HG03457 (cell line): ENCODE data around the gene PTPN5.

Experiments used
- ATAC-seq: cut with Tn5 transposase; IDR thresholded peaks from one replicate; pipeline ENCODE4 v1.9.1; 2021; ENCODE audit warnings: moderate number of reproducible peaks; ENCODE audit not compliant: unreplicated experiment

PTPN5 gene

GRCh38 chr11:18713646-18714442, 77.8 kb downstream of the PTPN5 start:
- no peak for ATAC-seq

- no peak for ATAC-seq
These were observed 81.1 kb downstream of the PTPN5 start for GRCh38 chr11:18710545-18710944.

DNA sequence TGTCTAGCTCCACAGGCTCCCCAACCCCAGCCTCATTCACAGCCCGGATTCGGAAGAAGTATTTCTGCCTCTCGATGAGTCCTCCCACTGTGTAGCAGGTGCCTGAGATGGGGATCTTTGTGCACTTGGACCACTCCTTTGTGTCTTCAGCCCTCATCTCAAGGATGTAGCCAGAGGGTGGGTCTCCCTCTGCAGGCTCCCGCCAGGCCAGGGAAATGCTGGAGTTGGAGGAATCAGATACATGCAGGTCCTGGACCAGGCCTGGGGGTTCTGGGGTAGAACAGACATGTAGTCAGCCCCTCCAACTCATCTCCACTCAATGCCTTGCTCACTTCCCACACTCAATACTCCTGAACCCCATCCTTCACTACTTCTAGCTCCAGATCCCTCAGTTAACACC, 82.2 kb downstream of the PTPN5 start:
- no peak for ATAC-seq

DNA sequence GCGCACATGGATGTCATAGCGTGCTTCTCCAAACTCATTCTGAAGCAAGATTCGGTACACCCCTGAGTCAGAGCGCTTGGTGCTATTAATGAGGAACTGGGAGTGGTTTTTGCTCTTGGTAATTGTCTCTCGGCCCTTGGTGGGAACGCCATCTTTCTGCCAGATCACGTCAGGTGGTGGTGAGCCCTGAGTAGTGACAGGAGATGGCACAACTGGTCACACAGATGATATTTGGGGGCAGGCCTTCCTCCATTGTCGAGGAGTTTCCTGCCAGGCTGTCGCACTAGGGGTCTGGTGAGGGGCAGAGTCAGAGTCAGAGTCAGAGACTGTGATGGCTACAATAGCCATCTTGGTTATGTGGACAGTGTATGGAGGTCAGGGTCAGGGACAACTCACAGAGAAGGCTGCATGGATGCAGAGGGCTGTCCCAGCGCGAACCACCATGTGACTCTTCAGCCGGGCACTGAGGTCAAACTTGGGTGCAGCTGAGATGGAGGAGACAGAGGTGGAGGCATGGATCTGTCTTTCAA, 83.7 kb downstream of the PTPN5 start:
- ATAC-seq: no peak

DNA sequence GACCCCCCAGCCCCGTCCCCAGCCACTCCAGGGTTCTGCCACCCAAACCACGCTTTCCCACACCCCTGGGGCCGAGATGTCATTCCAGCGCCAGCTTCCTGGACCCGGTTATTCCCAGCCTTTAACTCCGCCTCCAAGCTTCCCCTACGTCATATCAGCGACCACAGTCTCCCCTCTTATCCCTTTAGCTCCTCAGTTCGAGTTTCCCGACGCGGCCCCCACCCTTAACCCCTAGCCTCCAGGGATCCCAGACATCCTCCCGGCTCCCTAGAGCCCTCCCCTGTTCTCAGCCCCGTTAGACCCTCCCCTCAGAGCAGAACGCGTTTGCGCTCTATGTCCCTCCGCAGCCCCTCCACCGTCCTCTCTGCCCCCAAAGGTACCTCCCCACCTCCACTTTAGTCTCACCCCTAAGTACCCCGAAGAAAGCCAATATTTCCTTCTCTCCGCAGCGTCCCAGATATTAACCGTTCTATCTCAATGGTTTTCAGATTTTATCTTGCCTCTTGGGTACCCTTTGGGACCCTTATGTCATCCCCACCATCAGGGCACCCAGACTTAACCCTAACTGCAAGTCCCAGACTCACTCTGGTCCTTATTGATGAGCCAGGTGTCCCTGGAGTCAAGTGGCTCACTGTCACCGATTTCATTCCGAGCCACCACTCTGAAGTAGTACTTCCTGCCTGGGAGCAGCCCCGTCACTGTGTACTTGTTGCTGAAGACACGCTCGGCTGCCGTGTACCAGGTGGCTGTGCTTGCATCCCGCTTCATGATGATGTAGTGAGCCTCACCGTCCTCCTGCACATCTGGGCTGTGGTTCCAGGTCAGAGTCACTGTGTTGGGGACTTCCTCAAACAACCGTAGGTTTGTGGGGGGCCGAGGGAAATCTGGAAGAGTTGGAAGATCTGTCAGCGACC, 85.0 kb downstream of the PTPN5 start:
- ATAC-seq: no peak

DNA sequence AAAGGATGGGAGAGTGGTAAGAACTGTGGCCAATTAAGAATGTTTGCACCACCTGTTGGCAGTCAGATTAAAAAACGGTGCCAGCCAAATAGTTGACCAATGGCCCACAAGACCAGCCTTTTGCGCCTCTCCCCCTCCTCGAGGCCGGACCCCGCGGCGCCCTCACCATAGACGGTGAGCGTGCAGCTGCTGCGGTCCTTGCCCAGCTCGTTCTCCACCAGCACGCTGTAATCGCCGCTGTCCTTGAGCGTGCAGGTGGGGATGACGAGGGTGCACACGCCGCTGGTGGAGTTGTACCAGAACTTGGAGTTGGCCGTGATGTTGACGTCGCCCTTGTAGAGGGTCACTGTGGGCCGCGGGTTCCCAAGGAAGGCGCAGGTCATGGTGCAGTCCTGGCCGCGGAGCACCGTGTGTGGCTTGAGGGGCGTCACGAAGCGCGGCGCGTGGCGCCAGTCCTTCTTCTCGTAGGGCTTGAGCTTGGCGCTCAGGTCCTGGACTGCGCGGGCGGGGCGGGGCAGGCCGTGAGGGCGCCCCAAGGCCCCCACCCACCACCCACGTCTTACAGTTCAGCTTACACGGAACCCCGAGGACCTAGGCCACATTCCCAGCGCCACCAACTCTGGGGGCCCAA, 85.8 kb downstream of the PTPN5 start:
- ATAC-seq: no peak

GRCh38 chr11:18704698-18705097, 86.9 kb downstream of the PTPN5 start:
- ATAC-seq: no peak

DNA sequence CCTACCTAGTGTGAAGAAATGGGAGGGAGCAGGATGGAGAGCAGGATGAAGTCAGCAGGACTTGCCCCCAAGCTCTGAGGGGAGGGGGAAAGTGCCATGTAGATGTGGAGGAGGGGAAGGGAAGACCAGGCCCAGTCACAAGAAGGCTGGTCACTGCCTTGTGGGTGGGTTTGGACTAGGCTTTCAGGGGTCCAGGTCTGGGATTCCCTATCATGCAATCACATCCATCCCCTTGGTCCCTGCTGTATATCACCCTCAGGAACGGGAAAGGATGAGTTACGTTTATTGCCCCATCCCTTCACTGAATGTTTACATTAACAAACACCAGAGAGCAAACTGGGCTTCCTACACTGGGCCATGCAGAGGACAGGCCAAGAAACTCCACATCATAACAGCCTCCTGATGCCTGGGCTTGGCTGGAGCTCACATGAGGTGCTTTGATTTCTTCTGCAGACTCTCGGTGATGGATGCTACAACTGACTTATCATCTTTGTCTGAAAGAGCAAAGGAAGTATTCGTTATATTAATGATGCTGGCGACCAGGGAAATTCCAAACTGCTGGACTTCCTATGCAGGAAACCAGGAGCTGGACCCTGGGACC, 87.5 kb downstream of the PTPN5 start:
- no peak for ATAC-seq

GRCh38 chr11:18703001-18703763, 88.4 kb downstream of the PTPN5 start:
- no peak for ATAC-seq

GRCh38 chr11:18701614-18702216, 89.9 kb downstream of the PTPN5 start:
- no peak for ATAC-seq

- no peak for ATAC-seq
These were observed 90.7 kb downstream of the PTPN5 start for GRCh38 chr11:18700872-18701271.

- no peak for ATAC-seq
These were observed 91.2 kb downstream of the PTPN5 start for GRCh38 chr11:18700375-18700774.

DNA sequence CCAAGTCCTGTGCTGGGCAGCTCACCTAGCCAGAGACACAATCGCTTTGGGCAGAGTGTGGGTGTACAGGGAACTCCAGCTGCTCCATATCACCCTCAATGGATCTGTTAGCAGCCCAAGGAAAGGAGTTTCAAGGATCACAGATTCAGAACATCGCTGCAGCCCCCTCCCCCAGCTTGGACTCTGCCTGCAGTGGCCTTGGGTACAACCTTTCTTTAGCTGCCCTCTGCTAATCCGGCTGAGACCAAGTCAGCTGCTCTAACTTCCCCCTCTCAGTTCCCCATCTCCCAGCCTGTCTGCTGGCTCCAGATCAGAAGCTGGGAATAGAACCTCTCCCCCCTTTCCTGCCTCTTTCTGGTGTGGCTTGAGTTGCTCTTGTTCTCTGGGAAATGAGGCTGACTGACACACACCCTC, 91.7 kb downstream of the PTPN5 start:
- ATAC-seq: no peak

DNA sequence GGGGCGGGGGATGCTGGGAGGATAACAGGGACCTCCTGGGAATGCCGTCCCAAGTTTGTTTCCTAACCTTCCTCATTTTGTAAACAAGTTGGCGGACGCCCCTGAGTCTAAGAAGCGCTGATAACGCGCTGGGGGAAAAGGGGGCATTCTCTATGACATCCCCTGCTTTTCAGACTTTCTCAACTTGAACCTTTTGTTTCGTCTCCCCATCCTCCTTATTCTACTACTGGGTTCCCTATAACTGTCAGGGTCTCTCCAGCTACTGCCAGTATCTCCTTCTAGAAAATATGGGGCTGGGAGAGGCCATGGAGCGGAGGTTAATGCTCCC, 92.4 kb downstream of the PTPN5 start:
- ATAC-seq: no peak

DNA sequence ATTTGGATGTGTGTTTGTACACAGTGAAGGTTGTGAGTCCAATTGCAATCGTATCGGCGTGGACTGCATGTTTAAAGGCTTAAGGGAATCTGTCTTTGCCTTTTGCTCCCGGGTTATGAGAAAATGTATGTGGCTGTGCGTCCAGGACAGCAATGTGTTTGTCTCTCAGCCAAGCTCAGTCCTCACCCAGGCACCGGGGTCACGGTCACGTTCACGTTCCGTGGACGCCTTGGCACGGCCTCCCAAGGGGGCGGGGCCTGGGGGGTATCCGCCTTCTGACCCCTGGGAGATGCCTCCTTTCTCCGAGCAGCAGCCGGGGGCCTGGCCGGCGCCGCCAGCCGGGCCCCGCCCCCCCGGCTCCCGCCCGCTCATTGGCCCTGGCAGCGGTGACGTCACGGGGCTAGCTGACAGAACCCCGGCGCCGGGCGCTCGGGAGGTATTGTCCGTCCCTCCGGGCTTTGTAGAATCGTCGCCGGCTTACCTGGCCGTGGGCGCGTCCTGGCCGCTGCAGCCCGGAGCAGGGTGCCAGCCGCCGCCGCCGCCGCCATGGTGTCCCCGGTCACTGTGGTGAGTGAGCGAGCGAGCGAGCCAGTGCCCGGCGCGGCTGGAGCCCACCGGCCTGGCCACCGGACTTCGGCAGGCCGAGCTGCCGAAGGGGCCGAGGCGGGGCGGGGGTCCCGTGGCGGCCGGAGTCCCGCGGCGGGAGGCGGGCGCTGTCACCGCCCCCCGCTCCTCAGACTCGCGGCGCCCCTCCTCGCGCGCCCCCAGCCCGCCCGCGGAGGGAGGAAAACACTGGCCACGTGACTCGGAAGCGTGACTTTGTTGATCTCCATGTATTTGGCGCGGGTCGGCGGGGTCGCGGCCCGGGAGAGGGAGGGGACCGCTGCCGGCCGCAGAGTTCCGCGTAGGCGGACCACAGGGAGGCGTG, 93.0 kb downstream of the PTPN5 start, which contains the start of gene TMEM86A:
Gene TMEM86A, plus strand, starts transcription at position 439 of the 928 bp plus-strand sequence. Its CDS starts 108 bp downstream, at position 547.
- peak; percentile 80 for ATAC-seq

- no peak for ATAC-seq
These were observed 94.0 kb downstream of the PTPN5 start for GRCh38 chr11:18697576-18697975.

GRCh38 chr11:18696638-18697225, 94.9 kb downstream of the PTPN5 start:
- no peak for ATAC-seq
